HG02678 (cell line): Measurements from ENCODE around the gene NFIA.
A peak's percentile ranks its signal among the peaks of the same experiment; 100 is the strongest.

Experiments
- ATAC-seq: cut with Tn5 transposase; IDR thresholded peaks from one replicate; pipeline ENCODE4 v1.9.1; 2021; ENCODE audit warnings: mild to moderate bottlenecking, moderate library complexity; ENCODE audit not compliant: unreplicated experiment

The NFIA gene

GRCh38 chr1:61445269-61445825 lies 363.0 kb downstream of the NFIA start:
- no peak for ATAC-seq

GRCh38 chr1:61446531-61446991 lies 364.2 kb downstream of the NFIA start:
- ATAC-seq: no peak

- no peak for ATAC-seq
These were observed 365.0 kb downstream of the NFIA start for GRCh38 chr1:61447106-61447967.

- no peak for ATAC-seq
These were observed 365.6 kb downstream of the NFIA start for GRCh38 chr1:61447968-61448430.

- ATAC-seq: no peak
These were observed 366.6 kb downstream of the NFIA start for GRCh38 chr1:61448914-61449313.

GRCh38 chr1:61449410-61449809 lies 367.0 kb downstream of the NFIA start:
- ATAC-seq: no peak

GRCh38 chr1:61450454-61450853 lies 368.1 kb downstream of the NFIA start:
- no peak for ATAC-seq

GRCh38 chr1:61450872-61451571 lies 368.7 kb downstream of the NFIA start:
- no peak for ATAC-seq

- no peak for ATAC-seq
These were observed 369.2 kb downstream of the NFIA start for GRCh38 chr1:61451572-61451968.

- ATAC-seq: no peak
These were observed 370.0 kb downstream of the NFIA start for GRCh38 chr1:61452176-61453035.

- peak; percentile 86 for ATAC-seq
These were observed 371.0 kb downstream of the NFIA start for GRCh38 chr1:61453111-61453961.

GRCh38 chr1:61455400-61455799 lies 373.0 kb downstream of the NFIA start:
- no peak for ATAC-seq

- no peak for ATAC-seq
These were observed 375.2 kb downstream of the NFIA start for GRCh38 chr1:61457526-61458040.

- ATAC-seq: no peak
These were observed 377.0 kb downstream of the NFIA start for GRCh38 chr1:61459345-61459744.

GRCh38 chr1:61460191-61460590 lies 377.8 kb downstream of the NFIA start:
- no peak for ATAC-seq

GRCh38 chr1:61461406-61462384 lies 379.3 kb downstream of the NFIA start:
- no peak for ATAC-seq

GRCh38 chr1:61462628-61463027 lies 380.3 kb downstream of the NFIA start:
- ATAC-seq: no peak

GRCh38 chr1:61463220-61463619 lies 380.9 kb downstream of the NFIA start:
- no peak for ATAC-seq
